ENCODE data around the gene PIGR. TPM values are rescaled to one million over a fixed set of nuclear protein-coding genes. Genes with fewer than 3 reads are reported as not detected.

The PIGR gene, protein sequence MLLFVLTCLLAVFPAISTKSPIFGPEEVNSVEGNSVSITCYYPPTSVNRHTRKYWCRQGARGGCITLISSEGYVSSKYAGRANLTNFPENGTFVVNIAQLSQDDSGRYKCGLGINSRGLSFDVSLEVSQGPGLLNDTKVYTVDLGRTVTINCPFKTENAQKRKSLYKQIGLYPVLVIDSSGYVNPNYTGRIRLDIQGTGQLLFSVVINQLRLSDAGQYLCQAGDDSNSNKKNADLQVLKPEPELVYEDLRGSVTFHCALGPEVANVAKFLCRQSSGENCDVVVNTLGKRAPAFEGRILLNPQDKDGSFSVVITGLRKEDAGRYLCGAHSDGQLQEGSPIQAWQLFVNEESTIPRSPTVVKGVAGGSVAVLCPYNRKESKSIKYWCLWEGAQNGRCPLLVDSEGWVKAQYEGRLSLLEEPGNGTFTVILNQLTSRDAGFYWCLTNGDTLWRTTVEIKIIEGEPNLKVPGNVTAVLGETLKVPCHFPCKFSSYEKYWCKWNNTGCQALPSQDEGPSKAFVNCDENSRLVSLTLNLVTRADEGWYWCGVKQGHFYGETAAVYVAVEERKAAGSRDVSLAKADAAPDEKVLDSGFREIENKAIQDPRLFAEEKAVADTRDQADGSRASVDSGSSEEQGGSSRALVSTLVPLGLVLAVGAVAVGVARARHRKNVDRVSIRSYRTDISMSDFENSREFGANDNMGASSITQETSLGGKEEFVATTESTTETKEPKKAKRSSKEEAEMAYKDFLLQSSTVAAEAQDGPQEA
- not detected in 5 replicates for total RNA-seq (2022; extraction: Qiagen RNA extraction; ENCODE audit: low read depth)

DNA sequence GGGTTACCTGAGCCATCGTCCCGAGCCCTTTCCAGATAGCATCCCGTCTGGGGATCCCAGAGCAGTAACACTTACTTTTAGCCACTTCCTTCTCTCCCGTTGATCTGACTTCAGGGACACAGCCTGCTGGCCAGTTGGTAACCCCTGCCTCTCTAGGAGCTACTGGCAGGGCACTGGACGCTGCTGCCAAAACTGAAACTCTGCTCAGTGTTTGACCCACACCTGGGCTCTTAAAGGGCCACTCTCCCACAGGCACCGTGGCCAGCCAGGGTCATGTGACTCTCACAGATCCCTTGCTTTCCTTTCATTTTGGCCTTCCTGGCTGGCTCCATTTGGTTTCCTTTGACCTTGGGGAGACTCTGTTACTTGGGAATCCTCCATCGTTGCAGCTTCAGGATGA is at the start of gene PIGR:
Gene PIGR (minus strand): TSS at position 206 of the 400 bp plus-strand sequence. CDS start 5,935 bp downstream, outside the sequence.

DNA sequence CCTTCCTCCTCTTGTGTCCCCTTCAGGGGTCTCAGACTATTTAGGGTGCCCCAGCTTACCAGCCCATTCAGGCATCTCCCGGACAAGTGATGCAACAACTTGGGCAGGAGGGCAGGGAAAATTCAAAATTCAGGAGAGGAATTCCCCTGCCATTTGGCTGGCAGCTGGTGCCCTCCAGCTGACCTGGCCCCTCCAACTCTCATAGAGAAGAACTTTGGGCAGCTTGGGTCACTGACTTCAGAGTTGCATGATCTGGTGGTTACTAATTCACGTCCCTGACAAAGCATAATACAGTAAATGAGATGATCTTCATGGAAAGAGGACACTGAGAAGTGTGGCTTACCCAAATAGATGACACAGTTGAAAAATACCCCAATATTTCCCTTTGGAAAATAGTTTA is 24.2 kb upstream of the PIGR start, which contains the start of gene FCAMR:
Gene FCAMR (minus strand): TSS at position 15 of the 400 bp plus-strand sequence. CDS start 335 bp downstream, outside the sequence.

DNA sequence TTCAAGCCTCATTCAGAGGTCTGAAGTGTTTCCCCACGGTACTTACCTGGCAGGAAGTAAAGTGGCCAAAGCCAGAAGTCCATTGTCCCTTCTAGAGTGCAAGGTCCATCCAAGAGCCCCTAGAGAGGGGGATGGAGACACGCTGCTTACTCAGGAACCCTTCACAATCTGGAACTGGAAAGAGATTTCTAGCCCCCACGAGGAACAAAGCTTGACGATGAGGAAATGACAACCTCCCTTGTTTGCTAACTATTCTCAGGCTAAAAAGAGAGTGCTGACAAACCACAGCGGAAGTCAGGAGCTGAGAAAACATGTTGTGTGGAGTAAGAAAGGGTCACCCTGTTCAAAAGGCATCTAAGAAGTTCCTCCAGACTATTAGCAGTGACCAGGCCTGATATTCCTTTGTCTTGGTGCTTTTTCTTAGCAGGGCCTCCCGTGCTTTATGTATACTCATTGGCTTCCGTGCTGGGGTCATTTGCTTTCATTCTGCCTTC is 24.4 kb downstream of the PIGR start, which contains the start of gene FCMR:
Gene FCMR (minus strand): TSS at position 170 of the 494 bp plus-strand sequence. CDS start 87 bp downstream, at position 83.

DNA sequence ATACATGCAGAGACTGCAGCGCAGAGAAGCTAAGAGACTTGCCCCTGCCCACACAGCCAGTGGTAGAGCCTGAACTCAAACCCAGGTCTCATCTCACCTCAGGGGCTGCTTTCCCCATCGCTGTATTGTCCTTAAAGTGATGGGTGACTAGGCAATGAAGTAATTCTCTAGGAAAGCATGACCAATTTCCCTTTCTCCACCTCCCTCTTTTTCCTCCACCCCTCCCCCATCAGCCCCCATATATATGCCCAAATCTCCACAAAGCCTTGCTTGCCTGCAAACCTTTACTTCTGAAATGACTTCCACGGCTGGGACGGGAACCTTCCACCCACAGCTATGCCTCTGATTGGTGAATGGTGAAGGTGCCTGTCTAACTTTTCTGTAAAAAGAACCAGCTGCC is 49.1 kb downstream of the PIGR start, which contains the start of gene IL24:
Gene IL24 (plus strand): TSS at position 269 of the 400 bp plus-strand sequence. CDS start 390 bp downstream, outside the sequence.

Other genes starting within 250 kb of the PIGR start
- gene IL19, start 175.7 kb downstream of the PIGR start, total RNA-seq (2022; extraction: Qiagen RNA extraction; ENCODE audit: low read depth), result not detected in 5 replicates
- gene IL10, start 174.0 kb downstream of the PIGR start, total RNA-seq (2022; extraction: Qiagen RNA extraction; ENCODE audit: low read depth), result not detected in 5 replicates
- not detected in 5 replicates for gene IL20, start 80.8 kb downstream of the PIGR start, total RNA-seq (2022; extraction: Qiagen RNA extraction; ENCODE audit: low read depth)
- 0.17 to 0.35 TPM (median 0.30 TPM) in 5 replicates for gene IL24, start 49.0 kb downstream of the PIGR start, total RNA-seq (2022; extraction: Qiagen RNA extraction; ENCODE audit: low read depth)
- 3.7 to 7.0 TPM (median 4.5 TPM) in 5 replicates for gene FCMR, start 24.5 kb downstream of the PIGR start, total RNA-seq (2022; extraction: Qiagen RNA extraction; ENCODE audit: low read depth)
- not detected in 5 replicates for gene FCAMR, start 24.0 kb upstream of the PIGR start, total RNA-seq (2022; extraction: Qiagen RNA extraction; ENCODE audit: low read depth)
- 3.1 to 4.5 TPM (median 3.7 TPM) in 5 replicates for gene C1orf116, start 86.3 kb upstream of the PIGR start, total RNA-seq (2022; extraction: Qiagen RNA extraction; ENCODE audit: low read depth)
- 1.9 to 7.0 TPM (median 7.0 TPM) in 5 replicates for gene YOD1, start 104.7 kb upstream of the PIGR start, total RNA-seq (2022; extraction: Qiagen RNA extraction; ENCODE audit: low read depth)
- 5.3 to 6.7 TPM (median 6.2 TPM) in 5 replicates for gene PFKFB2, start 106.8 kb upstream of the PIGR start, total RNA-seq (2022; extraction: Qiagen RNA extraction; ENCODE audit: low read depth)
- 0.93 to 2.0 TPM (median 1.2 TPM) in 5 replicates for gene C4BPB, start 142.4 kb upstream of the PIGR start, total RNA-seq (2022; extraction: Qiagen RNA extraction; ENCODE audit: low read depth)
- 0.30 to 0.86 TPM (median 0.63 TPM) in 5 replicates for gene C4BPA, start 157.8 kb upstream of the PIGR start, total RNA-seq (2022; extraction: Qiagen RNA extraction; ENCODE audit: low read depth)